Breast epithelium (tissue), 4 donors: Measurements from ENCODE around the gene COQ8B. TPM values are rescaled to one million over a fixed set of nuclear protein-coding genes. Genes with fewer than 3 reads are reported as not detected.

Experiments
- DNase-seq, 2 donors: peaks; one replicate each; pipeline ENCODE4 v3.0.0-alpha.2; 2019; ENCODE audit warnings: low spot score in 2 of 2
- H3K27ac ChIP-seq, 2 donors: fragments of 200-600 bp; sonication (generic) in 1 of 2; one replicate each; pipeline ENCODE4 v1.5.1; 2016 to 2019; ENCODE audit warnings: mild to moderate bottlenecking in 1 of 2
- H3K27me3 ChIP-seq, 2 donors: fragments of 200-600 bp; sonication (generic) in 1 of 2; one replicate each; pipeline versions ENCODE4 v1.5.1 to v1.6.0; 2017 to 2019; ENCODE audit warnings: control low read depth in 1 of 2, mild to moderate bottlenecking in 1 of 2
- H3K36me3 ChIP-seq: fragments of 200-600 bp; one replicate; pipeline ENCODE4 v1.5.1; 2019
- H3K4me1 ChIP-seq, 2 donors: fragments of 200-600 bp; sonication (generic); one replicate each; pipeline ENCODE4 v1.5.1; 2016 to 2019; ENCODE audit warnings: control low read depth in 1 of 2
- H3K4me3 ChIP-seq, 3 donors: fragments of 200-600 bp; sonication (generic); 1 replicate in 2 of 3; 2 replicates in 1 of 3; pipeline ENCODE4 v1.5.1; 2016 to 2019; ENCODE audit warnings: mild to moderate bottlenecking in 3 of 3, moderate library complexity in 2 of 3
- H3K9me3 ChIP-seq, 2 donors: fragments of 200-600 bp; sonication (generic) in 1 of 2; one replicate each; pipeline ENCODE4 v1.5.1; 2016 to 2019; ENCODE audit warnings: control low read depth in 1 of 2
- CTCF ChIP-seq, 3 donors: fragments of 450-650 bp; IDR thresholded peaks; one replicate each; pipeline ENCODE4 v1.5.1; 2016 to 2017; ENCODE audit warnings: antibody characterized with exemption in 3 of 3, mild to moderate bottlenecking in 3 of 3, moderate library complexity in 3 of 3
- POLR2A ChIP-seq: fragments of 450-650 bp; IDR thresholded peaks from one replicate; pipeline ENCODE4 v1.6.1; 2016; ENCODE audit warnings: antibody characterized with exemption, mild to moderate bottlenecking, moderate library complexity
- POLR2AphosphoS5 ChIP-seq, 3 donors: sonication (generic); formaldehyde crosslinking; IDR thresholded peaks; one replicate each; pipeline ENCODE4 v1.6.1; 2017; ENCODE audit warnings: antibody characterized with exemption in 3 of 3
- intact Hi-C: fragments of 100-400 bp; cut with DNase I; formaldehyde crosslinking; loops from one replicate; pipeline ENCODE4 v1.15.1; 2023; ENCODE audit warnings: low total_unique reads
- total RNA-seq, 3 donors: library from RNA; depleted of rRNA; stranded (reverse); fragments of >200 nt; gene quantifications; one replicate each; pipeline ENCODE4 v1.1.0, GENCODE V29; 2016

Gene COQ8B
- total RNA-seq, 3 donors from 2014 or later = 28.2 to 50.8 (median 45.7) TPM

GRCh38 chr19:40685563-40685962 lies 31.1 kb downstream of the COQ8B start:
- H3K27me3 ChIP-seq = no peaks in the 10 kb centered on the region

GRCh38 chr19:40685016-40685526 lies 31.6 kb downstream of the COQ8B start:
- Histone ChIP-seq H3K36me3 (peaks cover 3% of the 10 kb centered on the region), H3K4me3 (no peak overlapping the region), H3K9me3 (no peaks in the 10 kb centered on the region), H3K27me3 (no peaks in the 10 kb centered on the region), H3K27ac (no peak overlapping the region), H3K4me1 (peaks cover 0 to 3% of the 10 kb centered on the region in 2 donors)
- no peak for DNase-seq
- intact Hi-C loops = no loop called here
- TF ChIP-seq POLR2AphosphoS5 (IDR thresholded peaks at IDR 0.05) (no peak), CTCF (IDR thresholded peaks at IDR 0.05) (no peak), POLR2A (no peak)

More at GRCh38 chr19:40685563-40685962, 31.1 kb downstream of the COQ8B start:
- H3K36me3 ChIP-seq = peaks cover 2% of the 10 kb centered on the region
- H3K4me1 ChIP-seq = peaks cover 0 to 5% of the 10 kb centered on the region in 2 donors
- H3K4me3 ChIP-seq = no peak overlapping the region
- no peak overlapping the region for H3K27ac ChIP-seq
- no peak for DNase-seq
- intact Hi-C loops = no loop called here
- TF ChIP-seq POLR2AphosphoS5 (IDR thresholded peaks at IDR 0.05) (no peak), POLR2A (no peak), CTCF (IDR thresholded peaks at IDR 0.05) (no peak)
- H3K9me3 ChIP-seq = no peaks in the 10 kb centered on the region

GRCh38 chr19:40684280-40684679 lies 32.4 kb downstream of the COQ8B start:
- Histone ChIP-seq H3K4me3 (no peak overlapping the region), H3K9me3 (no peaks in the 10 kb centered on the region), H3K27ac (no peak overlapping the region), H3K4me1 (no peaks in the 10 kb centered on the region), H3K36me3 (peaks cover 3% of the 10 kb centered on the region), H3K27me3 (no peaks in the 10 kb centered on the region)
- no peak for TF ChIP-seq POLR2AphosphoS5 (IDR thresholded peaks at IDR 0.05)
- TF ChIP-seq CTCF (IDR thresholded peaks at IDR 0.05) = no peak
- TF ChIP-seq POLR2A = no peak
- no peak for DNase-seq
- intact Hi-C loops = no loop called here

GRCh38 chr19:40683437-40683836 lies 33.2 kb downstream of the COQ8B start:
- H3K4me3 ChIP-seq = no peak overlapping the region
- no peaks in the 10 kb centered on the region for H3K27me3 ChIP-seq
- H3K36me3 ChIP-seq = peaks cover 3% of the 10 kb centered on the region
- intact Hi-C loops = no loop called here
- no peaks in the 10 kb centered on the region for H3K4me1 ChIP-seq
- TF ChIP-seq POLR2A (no peak), POLR2AphosphoS5 (IDR thresholded peaks at IDR 0.05) (no peak), CTCF (IDR thresholded peaks at IDR 0.05) (no peak)
- no peak for DNase-seq
- no peaks in the 10 kb centered on the region for H3K9me3 ChIP-seq
- H3K27ac ChIP-seq = no peak overlapping the region

DNA sequence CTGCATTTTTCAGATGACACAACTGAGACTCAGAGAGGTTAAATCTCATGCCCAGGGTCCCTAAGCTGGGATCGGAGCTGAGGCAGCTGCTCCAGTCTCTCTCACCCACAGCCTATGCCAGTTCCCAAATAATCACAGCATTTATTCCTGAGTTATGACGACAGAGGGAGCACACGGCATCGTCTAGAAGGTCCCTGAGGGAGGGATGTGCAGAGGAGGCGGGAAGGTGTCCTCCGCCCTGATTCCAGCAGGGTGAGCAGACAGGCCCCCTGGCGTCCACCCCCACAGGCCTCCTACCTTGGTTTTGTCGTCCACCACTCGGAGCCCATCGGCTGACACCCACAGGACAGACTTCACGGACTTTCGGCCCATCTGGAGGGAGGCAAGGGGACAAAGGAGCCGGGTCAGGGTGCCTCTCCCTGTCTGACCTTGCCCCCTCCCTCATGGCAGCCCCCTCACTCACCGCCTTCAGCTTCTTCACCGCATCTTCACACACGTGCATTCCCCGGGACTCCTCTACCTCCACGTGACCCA lies 34.2 kb downstream of the COQ8B start:
- intact Hi-C loops = no loop called here
- Histone ChIP-seq H3K9me3 (no peaks in the 10 kb centered on the region), H3K4me1 (no peaks in the 10 kb centered on the region), H3K27me3 (no peaks in the 10 kb centered on the region), H3K27ac (no peak overlapping the region), H3K4me3 (no peak overlapping the region), H3K36me3 (peaks cover 3% of the 10 kb centered on the region)
- no peak for DNase-seq
- TF ChIP-seq CTCF (IDR thresholded peaks at IDR 0.05) (no peak), POLR2A (no peak), POLR2AphosphoS5 (IDR thresholded peaks at IDR 0.05) (no peak)
